Neutrophil (primary cell): ENCODE results near the gene EMSY.

Experiments used
- H3K27ac ChIP-seq: fragments of 200-600 bp; sonication (generic); 2 replicates; pipeline ENCODE4 v1.5.1; 2016; ENCODE audit warnings: mild to moderate bottlenecking, moderate library complexity
- H3K27me3 ChIP-seq: fragments of 200-600 bp; sonication (generic); 2 replicates; pipeline ENCODE4 v1.6.0; 2016; ENCODE audit warnings: mild to moderate bottlenecking
- H3K36me3 ChIP-seq: fragments of 200-600 bp; sonication (generic); 2 replicates; pipeline ENCODE4 v1.5.1; 2017
- H3K4me1 ChIP-seq, 2 experiments: fragments of 200-600 bp in 1 of 2; sonication (generic) in 1 of 2; 1 replicate in 1 of 2; 2 replicates in 1 of 2; pipeline versions ENCODE4 v1.5.1 to v1.6.1; 2013 to 2016; ENCODE audit warnings: low read depth in 1 of 2, low read length in 1 of 2, mild to moderate bottlenecking in 1 of 2, moderate library complexity in 1 of 2; ENCODE audit not compliant: control insufficient read depth in 1 of 2, insufficient read depth in 1 of 2
- H3K4me3 ChIP-seq, 2 experiments: fragments of 200-600 bp in 1 of 2; sonication (generic) in 1 of 2; 1 replicate in 1 of 2; 2 replicates in 1 of 2; pipeline ENCODE4 v1.5.1; 2013 to 2016; ENCODE audit warnings: low read depth in 1 of 2, low read length in 1 of 2, mild to moderate bottlenecking in 1 of 2, moderate library complexity in 1 of 2
- H3K9me3 ChIP-seq: fragments of 200-600 bp; sonication (generic); 2 replicates; pipeline ENCODE4 v1.5.1; 2016
- CTCF ChIP-seq: fragments of 200-600 bp; sonication (generic); IDR thresholded peaks from 2 replicates; pipeline ENCODE4 v1.5.1; 2016; ENCODE audit warnings: antibody characterized with exemption

EMSY gene

GRCh38 chr11:76493626-76494539 lies 49.1 kb downstream of the EMSY start:
- Histone ChIP-seq H3K27me3 (no peaks in the 10 kb centered on the region), H3K4me1 (no peaks in the 10 kb centered on the region), H3K9me3 (no peaks in the 10 kb centered on the region), H3K36me3 (peaks cover 50% of the 10 kb centered on the region), H3K27ac (no peak overlapping the region), H3K4me3 (no peak overlapping the region)
- TF ChIP-seq CTCF: no peak

GRCh38 chr11:76495019-76495418 lies 50.2 kb downstream of the EMSY start:
- H3K4me3 ChIP-seq: no peak overlapping the region
- no peak for TF ChIP-seq CTCF
- H3K4me1 ChIP-seq: no peaks in the 10 kb centered on the region
- peaks cover 50% of the 10 kb centered on the region for H3K36me3 ChIP-seq
- no peaks in the 10 kb centered on the region for H3K27me3 ChIP-seq
- H3K9me3 ChIP-seq: no peaks in the 10 kb centered on the region
- H3K27ac ChIP-seq: no peak overlapping the region

- Histone ChIP-seq H3K27me3 (no peaks in the 10 kb centered on the region), H3K4me3 (no peak overlapping the region), H3K36me3 (peaks cover 58% of the 10 kb centered on the region), H3K4me1 (no peaks in the 10 kb centered on the region), H3K27ac (no peak overlapping the region), H3K9me3 (no peaks in the 10 kb centered on the region)
- TF ChIP-seq CTCF: no peak
These were observed 51.4 kb downstream of the EMSY start for GRCh38 chr11:76496174-76496573.

GRCh38 chr11:76501526-76502202 lies 56.8 kb downstream of the EMSY start:
- Histone ChIP-seq H3K9me3 (no peaks in the 10 kb centered on the region), H3K27me3 (no peaks in the 10 kb centered on the region), H3K27ac (no peak overlapping the region), H3K36me3 (peaks cover 22% of the 10 kb centered on the region), H3K4me1 (no peaks in the 10 kb centered on the region), H3K4me3 (no peak overlapping the region)
- no peak for TF ChIP-seq CTCF

- Histone ChIP-seq H3K36me3 (peaks cover 10% of the 10 kb centered on the region), H3K4me3 (no peak overlapping the region), H3K27ac (no peak overlapping the region), H3K4me1 (no peaks in the 10 kb centered on the region), H3K9me3 (no peaks in the 10 kb centered on the region), H3K27me3 (no peaks in the 10 kb centered on the region)
- no peak for TF ChIP-seq CTCF
These were observed 62.0 kb downstream of the EMSY start for GRCh38 chr11:76506833-76507232.
